Measurements from ENCODE around the gene SPC25.

SPC25 gene

DNA sequence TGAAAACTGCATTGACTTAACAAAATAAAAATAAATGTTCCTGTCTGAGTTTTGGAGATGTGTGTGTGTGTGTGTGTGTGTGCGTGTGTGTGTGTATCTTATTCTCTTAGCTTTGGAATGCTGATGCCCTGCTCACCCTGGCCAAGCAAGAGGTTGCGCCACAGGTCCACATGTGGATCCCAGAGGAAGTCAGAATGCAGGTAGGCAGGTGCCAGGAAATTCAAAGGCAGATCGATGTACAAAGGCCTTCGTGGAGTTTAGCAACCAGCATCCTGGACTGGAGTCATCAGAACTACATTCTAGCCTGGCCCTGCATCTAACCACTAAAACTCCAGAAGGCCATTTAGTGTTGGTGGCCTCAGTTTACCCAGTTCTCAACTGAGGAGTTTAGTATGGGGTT lies 23.3 kb upstream of the SPC25 start:
- Histone ChIP-seq H3K36me3 (ENCODE audit: insufficient read depth, low read length) (no peaks in the 10 kb centered on the region), H3K9ac (ENCODE audit: low read depth, low read length) (no peak overlapping the region), H3K4me1 (ENCODE audit: insufficient read depth, low read length) (peaks cover 12% of the 10 kb centered on the region; the same call in 1 of the 2 replicates), H3K9me3 (ENCODE audit: control insufficient read depth, insufficient read depth, low read length) (no peaks in the 10 kb centered on the region)

DNA sequence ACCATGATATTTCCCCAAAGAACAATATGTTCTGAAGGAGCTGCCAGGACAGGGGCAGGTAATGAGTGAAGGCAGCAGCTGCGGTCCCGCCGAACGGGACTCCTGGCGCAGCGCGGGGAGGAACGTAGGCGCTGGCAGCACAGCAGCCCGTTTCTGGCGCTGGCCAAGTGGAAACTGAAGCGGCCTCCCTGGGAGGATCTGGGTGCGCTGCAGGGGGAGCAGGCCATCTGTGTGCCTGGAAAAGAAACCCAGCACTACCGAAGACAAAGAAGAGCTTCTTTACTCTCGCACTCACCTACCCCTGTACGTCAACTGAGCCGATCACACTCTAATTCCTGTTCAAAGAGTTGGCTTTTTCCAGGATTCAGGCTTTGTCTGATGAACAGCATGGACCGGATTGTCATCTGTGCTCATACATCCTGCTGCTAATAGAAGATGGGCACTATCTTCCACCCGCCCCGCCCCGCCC lies 22.7 kb upstream of the SPC25 start:
- H3K4me1 ChIP-seq (ENCODE audit: insufficient read depth, low read length) = peaks cover 13% of the 10 kb centered on the region

DNA sequence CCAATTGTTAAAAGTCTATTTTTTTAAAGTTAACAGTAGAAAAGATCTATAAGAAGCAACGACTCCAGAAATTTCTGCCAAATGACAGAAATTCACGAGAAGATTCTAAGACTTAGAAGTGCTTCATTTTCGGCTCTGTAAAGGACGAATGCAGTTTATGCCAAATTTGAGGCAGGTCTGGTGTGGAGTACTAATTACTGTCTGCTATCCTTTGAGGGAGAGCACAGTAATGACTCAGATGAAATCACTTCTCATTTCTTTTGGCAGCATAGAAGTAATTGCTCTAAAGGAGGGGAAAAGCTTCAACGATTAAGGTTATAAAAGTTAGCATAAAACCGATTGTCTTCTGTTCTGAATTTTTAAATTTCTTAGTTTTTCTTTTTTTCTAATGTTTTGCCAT lies 22.2 kb upstream of the SPC25 start:
- peaks cover 18% of the 10 kb centered on the region for H3K4me1 ChIP-seq (ENCODE audit: insufficient read depth, low read length)
- peak overlapping the region; percentile 40; the same call in 1 of the 2 replicates for H3K9ac ChIP-seq (ENCODE audit: low read depth, low read length)
- H3K9me3 ChIP-seq (ENCODE audit: control insufficient read depth, insufficient read depth, low read length) = no peaks in the 10 kb centered on the region
- H3K36me3 ChIP-seq (ENCODE audit: insufficient read depth, low read length) = no peaks in the 10 kb centered on the region

More for the DNA sequence above, 22.7 kb upstream of the SPC25 start:
- Histone ChIP-seq H3K9ac (ENCODE audit: low read depth, low read length) (peak overlapping the region; percentile 40; the same call in 1 of the 2 replicates), H3K36me3 (ENCODE audit: insufficient read depth, low read length) (no peaks in the 10 kb centered on the region), H3K9me3 (ENCODE audit: control insufficient read depth, insufficient read depth, low read length) (no peaks in the 10 kb centered on the region)

DNA sequence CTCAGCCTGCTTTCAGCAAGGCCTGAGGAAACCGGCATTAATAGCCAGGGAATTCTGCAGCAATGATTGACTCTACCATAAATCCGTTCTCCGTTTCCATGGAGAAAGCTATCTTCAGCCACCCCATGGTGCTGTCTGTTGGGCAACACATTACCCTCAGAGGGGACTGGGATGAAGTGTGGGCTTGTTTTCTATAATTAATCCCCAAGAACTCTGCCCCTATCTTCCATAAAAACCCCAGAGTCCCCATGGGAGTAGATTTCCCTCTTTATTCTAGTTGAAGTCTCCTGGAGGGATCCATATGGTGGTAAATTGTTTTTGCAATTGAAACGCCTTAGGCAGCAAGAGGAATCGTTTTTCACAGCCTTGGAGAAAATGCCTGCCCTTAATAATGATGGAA lies 20.1 kb upstream of the SPC25 start:
- H3K9me3 ChIP-seq (ENCODE audit: control insufficient read depth, insufficient read depth, low read length) = no peaks in the 10 kb centered on the region
- H3K4me1 ChIP-seq (ENCODE audit: insufficient read depth, low read length) = peaks cover 26% of the 10 kb centered on the region
- H3K36me3 ChIP-seq (ENCODE audit: insufficient read depth, low read length) = no peaks in the 10 kb centered on the region
- no peak overlapping the region for H3K9ac ChIP-seq (ENCODE audit: low read depth, low read length)

DNA sequence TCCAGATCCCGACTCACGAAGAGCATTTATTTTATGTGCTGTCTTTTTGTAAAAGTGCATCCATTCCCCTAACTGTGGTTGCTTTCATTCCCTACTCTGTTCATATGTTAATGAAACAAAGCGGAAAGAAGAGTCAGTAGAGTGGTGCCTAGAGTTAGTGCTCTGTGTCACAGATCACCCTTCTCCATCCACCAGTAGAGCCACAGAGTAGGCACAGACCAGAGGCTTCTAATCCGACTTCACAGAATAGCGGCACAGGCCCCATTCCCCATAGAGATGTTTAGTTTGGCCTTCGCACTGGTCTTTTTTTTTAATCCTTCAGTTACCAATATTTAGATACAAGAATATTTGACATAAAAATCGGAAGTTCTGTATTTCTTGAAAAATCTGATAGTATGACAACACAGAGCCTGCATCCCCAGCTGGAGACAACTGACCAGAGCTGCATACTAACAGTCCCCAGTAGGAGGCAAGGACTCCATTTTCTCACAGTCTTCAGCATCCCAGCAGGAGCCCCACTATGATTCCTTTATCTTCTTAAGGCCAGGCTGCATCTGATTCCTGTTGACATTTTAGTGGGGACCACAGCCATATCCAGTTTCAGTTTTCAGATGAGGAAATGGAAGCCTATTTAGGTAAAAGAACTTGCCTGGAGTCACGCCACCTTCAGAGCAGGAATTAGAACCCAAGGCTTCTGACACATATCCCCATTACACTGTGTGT lies 17.9 kb upstream of the SPC25 start:
- H3K9ac ChIP-seq (ENCODE audit: low read depth, low read length) = no peak overlapping the region
- no peaks in the 10 kb centered on the region for H3K9me3 ChIP-seq (ENCODE audit: control insufficient read depth, insufficient read depth, low read length)
- no peaks in the 10 kb centered on the region for H3K36me3 ChIP-seq (ENCODE audit: insufficient read depth, low read length)
- peaks cover 26% of the 10 kb centered on the region for H3K4me1 ChIP-seq (ENCODE audit: insufficient read depth, low read length)

DNA sequence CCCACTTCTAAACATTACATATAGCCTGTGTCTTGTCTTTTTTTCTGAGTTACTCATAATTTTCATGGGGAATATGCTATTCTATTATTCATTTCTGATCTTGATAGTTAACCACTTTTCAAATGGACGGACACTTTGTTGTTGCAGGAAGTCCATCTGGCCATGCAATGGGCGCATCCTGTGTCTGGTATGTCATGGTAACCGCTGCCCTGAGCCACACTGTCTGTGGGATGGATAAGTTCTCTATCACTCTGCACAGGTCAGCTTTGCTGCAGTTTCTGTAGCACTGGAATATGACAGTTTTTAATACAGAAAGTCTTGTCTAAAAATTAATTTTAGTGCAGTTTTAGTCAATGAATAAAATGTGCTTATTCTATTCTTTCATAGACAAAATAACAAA lies 14.1 kb upstream of the SPC25 start:
- Histone ChIP-seq H3K9ac (ENCODE audit: low read depth, low read length) (no peak overlapping the region), H3K9me3 (ENCODE audit: control insufficient read depth, insufficient read depth, low read length) (no peaks in the 10 kb centered on the region), H3K36me3 (ENCODE audit: insufficient read depth, low read length) (no peaks in the 10 kb centered on the region), H3K4me1 (ENCODE audit: insufficient read depth, low read length) (peaks cover 14% of the 10 kb centered on the region)

DNA sequence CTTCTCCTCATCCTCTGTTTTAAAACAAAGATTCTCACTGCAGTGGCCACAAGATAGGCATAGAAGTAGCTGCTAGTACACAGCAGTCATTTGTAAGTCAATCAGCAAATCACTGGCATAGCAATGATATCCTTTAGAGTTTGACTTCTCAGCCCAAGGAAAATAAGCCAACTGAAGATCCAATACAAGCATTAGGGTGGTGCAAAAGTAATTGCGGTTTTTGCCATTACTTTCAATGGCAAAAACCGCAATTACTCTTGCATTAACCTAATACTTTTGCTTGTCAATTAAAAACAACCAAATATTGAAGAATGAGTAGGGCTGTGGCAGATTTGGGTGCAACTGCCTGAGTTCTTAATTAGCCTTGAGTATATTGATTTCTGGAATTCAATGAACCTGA lies 13.7 kb upstream of the SPC25 start:
- Histone ChIP-seq H3K4me1 (ENCODE audit: insufficient read depth, low read length) (peaks cover 14% of the 10 kb centered on the region), H3K9ac (ENCODE audit: low read depth, low read length) (no peak overlapping the region), H3K9me3 (ENCODE audit: control insufficient read depth, insufficient read depth, low read length) (no peaks in the 10 kb centered on the region), H3K36me3 (ENCODE audit: insufficient read depth, low read length) (no peaks in the 10 kb centered on the region)

DNA sequence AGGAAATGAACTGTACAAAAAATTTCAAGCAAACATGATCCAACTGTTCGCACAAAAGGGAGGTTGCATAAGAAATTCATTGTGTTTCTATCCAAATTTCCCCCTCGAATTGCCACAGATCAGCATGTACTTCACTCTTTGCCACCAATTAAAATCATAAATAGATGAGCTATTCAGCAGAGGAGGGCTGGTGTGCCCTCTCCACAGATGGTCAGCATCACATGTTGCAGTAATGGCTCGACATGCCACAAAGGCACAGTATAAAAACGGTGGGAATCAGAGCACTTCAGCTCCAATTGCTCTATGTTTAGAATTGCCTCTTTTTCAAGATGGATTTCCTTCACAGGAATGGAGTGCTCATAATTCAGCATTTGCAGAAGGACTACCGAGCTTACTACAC lies 10.8 kb upstream of the SPC25 start, which contains the start of gene G6PC2:
Gene G6PC2 (plus strand): TSS at position 289 of the 400 bp plus-strand sequence. CDS start 41 bp downstream, at position 330.
- Histone ChIP-seq H3K4me1 (ENCODE audit: insufficient read depth, low read length) (no peaks in the 10 kb centered on the region), H3K9me3 (ENCODE audit: control insufficient read depth, insufficient read depth, low read length) (no peaks in the 10 kb centered on the region), H3K9ac (ENCODE audit: low read depth, low read length) (no peak within 1 kb of the TSS), H3K36me3 (ENCODE audit: insufficient read depth, low read length) (no peaks in the 10 kb centered on the region)

DNA sequence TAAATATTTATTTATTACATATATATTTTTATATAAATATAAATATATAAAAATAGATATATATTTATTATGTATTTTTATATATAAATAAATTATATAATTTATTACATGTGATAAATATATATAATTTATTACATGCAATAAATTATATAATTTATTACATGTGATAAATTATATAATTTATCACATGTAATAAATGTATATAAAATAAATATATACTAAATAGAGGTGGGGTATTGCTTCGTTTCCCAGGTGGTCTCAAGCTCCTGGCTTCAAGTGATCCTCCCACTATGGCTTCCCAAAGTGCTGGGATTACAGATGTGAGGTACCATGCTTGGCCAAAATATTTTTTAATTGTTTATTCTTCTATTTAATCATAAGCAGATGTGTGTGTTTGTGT lies 7.2 kb upstream of the SPC25 start:
- no peaks in the 10 kb centered on the region for H3K9me3 ChIP-seq (ENCODE audit: control insufficient read depth, insufficient read depth, low read length)
- no peaks in the 10 kb centered on the region for H3K4me1 ChIP-seq (ENCODE audit: insufficient read depth, low read length)
- H3K36me3 ChIP-seq (ENCODE audit: insufficient read depth, low read length) = no peaks in the 10 kb centered on the region
- H3K9ac ChIP-seq (ENCODE audit: low read depth, low read length) = no peak overlapping the region

DNA sequence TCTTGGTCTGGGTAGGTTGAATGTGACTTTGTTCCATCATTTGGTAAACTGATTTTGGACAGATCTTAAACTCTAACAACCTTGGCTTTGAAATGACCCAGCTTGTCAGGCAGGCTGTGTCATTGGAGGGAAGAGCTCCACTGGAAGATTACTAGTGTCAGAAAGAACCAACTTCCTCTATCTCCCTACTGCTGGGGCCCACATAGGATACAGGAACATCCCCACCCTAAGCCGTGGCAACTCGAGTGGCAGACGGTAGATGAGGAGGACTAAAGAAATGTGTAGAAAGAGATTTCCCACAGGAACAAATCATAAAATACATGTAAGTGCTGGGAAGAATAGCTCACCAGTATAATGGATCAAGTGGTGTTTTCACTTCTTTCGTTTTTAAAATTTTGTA lies 6.6 kb upstream of the SPC25 start:
- no peaks in the 10 kb centered on the region for H3K9me3 ChIP-seq (ENCODE audit: control insufficient read depth, insufficient read depth, low read length)
- no peaks in the 10 kb centered on the region for H3K4me1 ChIP-seq (ENCODE audit: insufficient read depth, low read length)
- H3K36me3 ChIP-seq (ENCODE audit: insufficient read depth, low read length) = no peaks in the 10 kb centered on the region
- no peak overlapping the region for H3K9ac ChIP-seq (ENCODE audit: low read depth, low read length)

DNA sequence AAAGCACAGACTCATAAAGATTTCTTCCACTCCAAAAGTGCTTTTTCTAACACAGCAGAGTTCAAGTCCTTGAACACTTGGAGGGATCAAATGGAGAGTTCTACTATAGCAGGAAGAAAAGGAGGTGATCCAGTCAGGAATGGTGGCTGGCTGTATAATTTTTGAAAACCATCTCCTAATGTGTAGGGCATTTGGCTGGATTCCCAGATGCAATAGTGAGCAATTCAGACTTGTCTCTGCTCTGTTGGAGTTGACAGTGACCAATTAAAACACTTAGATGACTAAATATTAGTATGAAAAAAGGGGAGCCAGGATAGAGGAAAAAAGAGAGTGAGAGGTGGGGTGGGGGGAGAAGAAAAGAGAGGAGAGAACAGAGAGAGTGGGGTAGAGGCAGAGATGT lies 5.5 kb upstream of the SPC25 start:
- no peaks in the 10 kb centered on the region for H3K4me1 ChIP-seq (ENCODE audit: insufficient read depth, low read length)
- no peaks in the 10 kb centered on the region for H3K9me3 ChIP-seq (ENCODE audit: control insufficient read depth, insufficient read depth, low read length)
- no peak overlapping the region for H3K9ac ChIP-seq (ENCODE audit: low read depth, low read length)
- H3K36me3 ChIP-seq (ENCODE audit: insufficient read depth, low read length) = no peaks in the 10 kb centered on the region

DNA sequence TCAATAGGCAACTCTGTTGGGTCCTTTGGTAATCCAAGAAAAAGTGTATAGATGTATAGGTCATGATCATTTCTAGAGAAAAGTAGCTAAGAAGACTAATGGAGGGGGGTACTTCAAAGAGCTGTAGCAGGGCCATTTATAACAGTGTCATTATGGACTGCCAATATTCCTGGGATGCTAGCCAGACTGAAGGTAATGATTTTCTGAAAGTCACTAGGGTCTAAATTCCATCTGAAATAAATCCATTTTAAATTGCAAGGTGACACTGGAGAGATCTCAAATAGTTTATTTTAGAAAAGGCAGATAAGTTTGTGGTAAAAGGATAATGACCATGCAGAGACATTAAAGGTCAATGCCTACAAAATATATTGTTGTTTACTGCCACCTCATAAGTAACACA lies 4.5 kb upstream of the SPC25 start:
- Histone ChIP-seq H3K4me1 (ENCODE audit: insufficient read depth, low read length) (no peaks in the 10 kb centered on the region), H3K9me3 (ENCODE audit: control insufficient read depth, insufficient read depth, low read length) (no peaks in the 10 kb centered on the region), H3K36me3 (ENCODE audit: insufficient read depth, low read length) (no peaks in the 10 kb centered on the region), H3K9ac (ENCODE audit: low read depth, low read length) (no peak overlapping the region)

DNA sequence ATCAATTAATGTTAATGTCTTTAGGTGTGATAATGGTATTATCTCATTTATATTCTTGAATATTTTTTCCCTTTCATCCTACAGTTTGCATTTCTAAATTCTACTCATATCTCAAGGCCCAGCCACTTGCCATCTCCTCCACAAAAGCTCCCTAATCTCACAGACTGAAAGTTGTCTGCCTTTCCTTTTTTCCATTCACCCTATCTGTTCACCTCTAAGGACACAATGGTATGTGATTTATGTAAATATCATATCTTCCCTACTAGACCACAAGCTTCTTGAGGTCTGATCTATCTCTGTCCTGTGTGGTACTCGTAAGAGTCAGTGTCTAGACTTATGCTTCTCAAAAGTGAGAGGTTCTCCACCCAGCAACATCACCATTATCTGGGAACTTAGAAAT lies 3.9 kb upstream of the SPC25 start:
- Histone ChIP-seq H3K9ac (ENCODE audit: low read depth, low read length) (no peak overlapping the region), H3K4me1 (ENCODE audit: insufficient read depth, low read length) (no peaks in the 10 kb centered on the region; the same call in 1 of the 2 replicates), H3K9me3 (ENCODE audit: control insufficient read depth, insufficient read depth, low read length) (no peaks in the 10 kb centered on the region), H3K36me3 (ENCODE audit: insufficient read depth, low read length) (no peaks in the 10 kb centered on the region)

DNA sequence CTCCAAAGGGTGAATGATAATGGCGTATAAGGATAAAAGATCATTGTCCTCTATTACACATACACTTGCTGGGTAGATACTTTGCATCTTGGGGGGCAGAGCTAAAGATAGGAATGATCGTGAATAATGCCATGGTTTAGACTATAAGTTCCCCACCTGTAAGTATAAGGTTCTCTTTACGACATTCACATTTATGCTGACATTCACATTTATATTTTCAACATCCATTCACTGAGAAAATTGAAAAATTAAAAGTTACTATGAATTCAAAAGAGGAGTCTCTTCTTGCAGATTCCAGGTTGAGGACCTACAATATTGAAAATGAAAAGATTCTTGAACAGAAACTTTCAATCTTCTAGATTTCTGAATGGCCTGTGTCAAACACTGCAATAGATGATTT lies 2.1 kb upstream of the SPC25 start:
- Histone ChIP-seq H3K4me1 (ENCODE audit: insufficient read depth, low read length) (no peaks in the 10 kb centered on the region; the same call in 1 of the 2 replicates), H3K9me3 (ENCODE audit: control insufficient read depth, insufficient read depth, low read length) (no peaks in the 10 kb centered on the region), H3K36me3 (ENCODE audit: insufficient read depth, low read length) (no peaks in the 10 kb centered on the region), H3K9ac (ENCODE audit: low read depth, low read length) (no peak overlapping the region)

DNA sequence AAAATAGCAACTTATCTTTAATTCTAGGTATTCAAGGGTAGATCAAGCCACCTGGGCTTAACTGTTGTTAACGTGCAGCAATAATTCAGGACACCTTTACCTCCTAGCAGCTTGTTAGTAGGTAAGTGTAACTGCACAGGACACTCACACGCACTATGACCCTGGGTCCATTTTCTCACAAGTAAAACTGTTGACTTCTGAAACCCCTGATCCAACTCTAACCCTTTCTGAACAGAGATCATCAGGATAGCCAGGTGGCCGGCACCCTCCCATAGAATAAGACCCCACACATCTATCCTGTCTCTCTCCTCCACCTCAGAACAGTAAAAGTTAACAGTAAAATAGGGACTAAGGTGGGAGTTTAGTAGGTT lies 610 bp downstream of the SPC25 start:
- Histone ChIP-seq H3K9ac (ENCODE audit: low read depth, low read length) (peak overlapping the region; percentile 86), H3K4me1 (ENCODE audit: insufficient read depth, low read length) (no peaks in the 10 kb centered on the region; the same call in 1 of the 2 replicates), H3K9me3 (ENCODE audit: control insufficient read depth, insufficient read depth, low read length) (no peaks in the 10 kb centered on the region), H3K36me3 (ENCODE audit: insufficient read depth, low read length) (no peaks in the 10 kb centered on the region; the same call in 1 of the 2 replicates)

All from ES-I3 (cell line).